ENCODE measurements around the gene MARCHF2. TPM values are rescaled to one million over a fixed set of nuclear protein-coding genes. Genes with fewer than 3 reads are reported as not detected.
"Not testable (repeated sequence)": the region's sequence is repeated elsewhere in the genome, so short reads cannot be mapped to it uniquely, and the experiment has no call there.

Gene MARCHF2
- total and polyA plus RNA-seq, 2 donors (not counting 3 experiments of a cell fraction or from before 2014, with no cell fraction given) = 43.5 to 91.9 TPM

DNA sequence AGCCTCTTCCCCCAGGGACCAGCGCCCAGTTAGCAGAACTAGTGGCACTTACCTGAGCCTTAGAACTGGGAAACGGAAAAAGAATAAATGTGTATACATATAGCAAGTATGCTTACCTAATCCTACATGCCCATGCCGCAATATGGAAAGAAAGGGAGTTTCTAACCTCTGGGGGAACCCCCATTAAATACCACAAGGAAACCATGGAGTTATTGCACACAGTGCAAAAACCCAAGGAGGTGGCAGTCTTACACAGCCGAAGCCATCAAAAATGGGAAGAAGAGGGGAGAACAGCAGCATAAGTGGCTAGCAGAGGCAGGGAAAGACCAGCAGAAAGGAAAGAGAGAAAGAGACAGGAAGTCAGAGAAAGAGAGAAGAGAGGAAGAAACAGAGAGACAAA lies 28.5 kb upstream of the MARCHF2 start:
- CTCF ChIA-PET; POLR2A ChIA-PET; H2AFZ ChIP-seq (ENCODE audit: low read depth, low read length); BruUV-seq (replicated peaks); H3K4me1 ChIP-seq (ENCODE audit: control insufficient read depth, extremely low read depth, insufficient read depth, low read length); H3K27me3 ChIP-seq (ENCODE audit: control insufficient read depth in 2 of 2, insufficient read depth in 2 of 2, low read length in 2 of 2); H3K4me3 ChIP-seq (replicated peaks in 1 of 3; ENCODE audit: insufficient read depth in 1 of 3, low read depth in 1 of 3, low read length in 3 of 3); intact Hi-C loops (cut with micrococcal nuclease); H3K9me1 ChIP-seq (replicated peaks; ENCODE audit: control insufficient read depth, extremely low read depth, insufficient read depth, low read length); H3K4me2 ChIP-seq (ENCODE audit: insufficient read depth, low read length); H3K79me2 ChIP-seq (ENCODE audit: control insufficient read depth, insufficient read depth, low read length); H3K9me3 ChIP-seq (replicated peaks; ENCODE audit: control insufficient read depth, insufficient read depth, low read length); H3K27ac ChIP-seq (ENCODE audit: insufficient read depth, low read depth, low read length); H3K9ac ChIP-seq (replicated peaks; ENCODE audit: extremely low read depth, insufficient read depth, low read length); H4K20me1 ChIP-seq (replicated peaks; ENCODE audit: control insufficient read depth, extremely low read depth, insufficient read depth, low read length); DNase-seq (ENCODE audit: low read depth, low spot score); FAIRE-seq; H3K36me3 ChIP-seq (ENCODE audit: control insufficient read depth in 2 of 2, extremely low read depth in 1 of 2, insufficient read depth in 2 of 2, low read length in 2 of 2); dilution Hi-C loops (cut with MboI; ENCODE audit: extremely low pct_ligation_motif_present, low sequenced_read_pairs): not testable (repeated sequence)

DNA sequence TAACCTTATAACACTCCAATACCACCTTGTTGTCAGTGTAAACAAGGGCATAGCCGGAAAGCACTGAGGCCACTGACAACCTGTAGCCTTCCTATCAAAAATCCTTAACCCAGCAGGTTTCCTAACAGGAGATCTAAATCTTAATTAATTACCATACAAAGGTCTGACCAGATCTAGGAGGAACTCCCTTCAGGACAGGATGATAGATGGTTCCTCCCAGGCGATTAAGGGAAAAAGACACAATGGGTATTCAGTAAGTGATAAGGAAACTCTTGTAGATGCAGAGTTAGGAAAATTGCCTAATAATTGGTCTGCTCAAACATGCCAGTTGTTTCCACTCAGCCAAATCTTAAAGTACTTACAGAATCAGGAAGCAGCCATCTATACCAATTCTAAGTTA lies 28.0 kb upstream of the MARCHF2 start:
- CTCF ChIA-PET; BruUV-seq (replicated peaks); FAIRE-seq: not testable (repeated sequence)

GRCh38 chr19:8385566-8385965 lies 27.5 kb upstream of the MARCHF2 start:
- intact Hi-C loops (cut with micrococcal nuclease); H3K4me1 ChIP-seq (ENCODE audit: control insufficient read depth, extremely low read depth, insufficient read depth, low read length); CTCF ChIA-PET; POLR2A ChIA-PET; dilution Hi-C loops (cut with MboI; ENCODE audit: extremely low pct_ligation_motif_present, low sequenced_read_pairs); H2AFZ ChIP-seq (ENCODE audit: low read depth, low read length); H3K9me3 ChIP-seq (replicated peaks; ENCODE audit: control insufficient read depth, insufficient read depth, low read length); BruUV-seq (replicated peaks); H3K27me3 ChIP-seq (ENCODE audit: control insufficient read depth in 2 of 2, insufficient read depth in 2 of 2, low read length in 2 of 2); H3K9me1 ChIP-seq (replicated peaks; ENCODE audit: control insufficient read depth, extremely low read depth, insufficient read depth, low read length); H3K27ac ChIP-seq (ENCODE audit: insufficient read depth, low read depth, low read length); H4K20me1 ChIP-seq (replicated peaks; ENCODE audit: control insufficient read depth, extremely low read depth, insufficient read depth, low read length); H3K79me2 ChIP-seq (ENCODE audit: control insufficient read depth, insufficient read depth, low read length); DNase-seq (ENCODE audit: low read depth, low spot score); H3K9ac ChIP-seq (replicated peaks; ENCODE audit: extremely low read depth, insufficient read depth, low read length); FAIRE-seq; H3K36me3 ChIP-seq (ENCODE audit: control insufficient read depth in 2 of 2, extremely low read depth in 1 of 2, insufficient read depth in 2 of 2, low read length in 2 of 2); H3K4me3 ChIP-seq (replicated peaks in 1 of 3; ENCODE audit: insufficient read depth in 1 of 3, low read depth in 1 of 3, low read length in 3 of 3); H3K4me2 ChIP-seq (ENCODE audit: insufficient read depth, low read length): not testable (repeated sequence)

More for the DNA sequence above, 28.0 kb upstream of the MARCHF2 start:
- H3K9me1 ChIP-seq (replicated peaks; ENCODE audit: control insufficient read depth, extremely low read depth, insufficient read depth, low read length); H3K27ac ChIP-seq (ENCODE audit: insufficient read depth, low read depth, low read length); H3K9ac ChIP-seq (replicated peaks; ENCODE audit: extremely low read depth, insufficient read depth, low read length); H4K20me1 ChIP-seq (replicated peaks; ENCODE audit: control insufficient read depth, extremely low read depth, insufficient read depth, low read length); H3K4me2 ChIP-seq (ENCODE audit: insufficient read depth, low read length); DNase-seq (ENCODE audit: low read depth, low spot score); POLR2A ChIA-PET; dilution Hi-C loops (cut with MboI; ENCODE audit: extremely low pct_ligation_motif_present, low sequenced_read_pairs); intact Hi-C loops (cut with micrococcal nuclease); H3K36me3 ChIP-seq (ENCODE audit: control insufficient read depth in 2 of 2, extremely low read depth in 1 of 2, insufficient read depth in 2 of 2, low read length in 2 of 2); H3K79me2 ChIP-seq (ENCODE audit: control insufficient read depth, insufficient read depth, low read length); H2AFZ ChIP-seq (ENCODE audit: low read depth, low read length); H3K4me3 ChIP-seq (replicated peaks in 1 of 3; ENCODE audit: insufficient read depth in 1 of 3, low read depth in 1 of 3, low read length in 3 of 3); H3K4me1 ChIP-seq (ENCODE audit: control insufficient read depth, extremely low read depth, insufficient read depth, low read length); H3K9me3 ChIP-seq (replicated peaks; ENCODE audit: control insufficient read depth, insufficient read depth, low read length); H3K27me3 ChIP-seq (ENCODE audit: control insufficient read depth in 2 of 2, insufficient read depth in 2 of 2, low read length in 2 of 2): not testable (repeated sequence)

GRCh38 chr19:8386419-8386818 lies 26.7 kb upstream of the MARCHF2 start:
- H4K20me1 ChIP-seq (replicated peaks; ENCODE audit: control insufficient read depth, extremely low read depth, insufficient read depth, low read length); H3K9me3 ChIP-seq (replicated peaks; ENCODE audit: control insufficient read depth, insufficient read depth, low read length); H3K4me2 ChIP-seq (ENCODE audit: insufficient read depth, low read length); H2AFZ ChIP-seq (ENCODE audit: low read depth, low read length); intact Hi-C loops (cut with micrococcal nuclease); H3K9me1 ChIP-seq (replicated peaks; ENCODE audit: control insufficient read depth, extremely low read depth, insufficient read depth, low read length); H3K27me3 ChIP-seq (ENCODE audit: control insufficient read depth in 2 of 2, insufficient read depth in 2 of 2, low read length in 2 of 2); H3K4me3 ChIP-seq (replicated peaks in 1 of 3; ENCODE audit: insufficient read depth in 1 of 3, low read depth in 1 of 3, low read length in 3 of 3); H3K4me1 ChIP-seq (ENCODE audit: control insufficient read depth, extremely low read depth, insufficient read depth, low read length); H3K9ac ChIP-seq (replicated peaks; ENCODE audit: extremely low read depth, insufficient read depth, low read length); dilution Hi-C loops (cut with MboI; ENCODE audit: extremely low pct_ligation_motif_present, low sequenced_read_pairs); DNase-seq (ENCODE audit: low read depth, low spot score); H3K27ac ChIP-seq (ENCODE audit: insufficient read depth, low read depth, low read length); H3K36me3 ChIP-seq (ENCODE audit: control insufficient read depth in 2 of 2, extremely low read depth in 1 of 2, insufficient read depth in 2 of 2, low read length in 2 of 2); FAIRE-seq; BruUV-seq (replicated peaks); H3K79me2 ChIP-seq (ENCODE audit: control insufficient read depth, insufficient read depth, low read length): not testable (repeated sequence)
- CTCF ChIA-PET = interaction anchor here (0.8 kb wide), 1 partner anchor 25 kb away, joined by 3 read pairs; no protein-coding TSS in a partner anchor
- POLR2A ChIA-PET = interaction anchor here (0.6 kb wide), 2 partner anchors 17 to 19 kb away, joined by 4 to 7 read pairs; no protein-coding TSS in a partner anchor
